Tongue (tissue), 2 donors: ENCODE results near the gene NHEJ1. TPM values are rescaled to one million over a fixed set of nuclear protein-coding genes. Genes with fewer than 3 reads are reported as not detected.
A peak's percentile ranks its signal among the peaks of the same experiment; 100 is the strongest.

Experiments used
- DNase-seq: peaks from one replicate; pipeline ENCODE4 v3.0.0-alpha.2; 2015
- total RNA-seq: library from RNA; depleted of rRNA; stranded (reverse); fragments of >200 nt; gene quantifications from one replicate; pipeline ENCODE4 v1.2.3, GENCODE V29; 2014

NHEJ1 gene
- total RNA-seq, 1 donor from 2014 or later = 12.8 TPM

GRCh38 chr2:219123356-219124135, 37.1 kb downstream of the NHEJ1 start:
- no peak for DNase-seq

DNA sequence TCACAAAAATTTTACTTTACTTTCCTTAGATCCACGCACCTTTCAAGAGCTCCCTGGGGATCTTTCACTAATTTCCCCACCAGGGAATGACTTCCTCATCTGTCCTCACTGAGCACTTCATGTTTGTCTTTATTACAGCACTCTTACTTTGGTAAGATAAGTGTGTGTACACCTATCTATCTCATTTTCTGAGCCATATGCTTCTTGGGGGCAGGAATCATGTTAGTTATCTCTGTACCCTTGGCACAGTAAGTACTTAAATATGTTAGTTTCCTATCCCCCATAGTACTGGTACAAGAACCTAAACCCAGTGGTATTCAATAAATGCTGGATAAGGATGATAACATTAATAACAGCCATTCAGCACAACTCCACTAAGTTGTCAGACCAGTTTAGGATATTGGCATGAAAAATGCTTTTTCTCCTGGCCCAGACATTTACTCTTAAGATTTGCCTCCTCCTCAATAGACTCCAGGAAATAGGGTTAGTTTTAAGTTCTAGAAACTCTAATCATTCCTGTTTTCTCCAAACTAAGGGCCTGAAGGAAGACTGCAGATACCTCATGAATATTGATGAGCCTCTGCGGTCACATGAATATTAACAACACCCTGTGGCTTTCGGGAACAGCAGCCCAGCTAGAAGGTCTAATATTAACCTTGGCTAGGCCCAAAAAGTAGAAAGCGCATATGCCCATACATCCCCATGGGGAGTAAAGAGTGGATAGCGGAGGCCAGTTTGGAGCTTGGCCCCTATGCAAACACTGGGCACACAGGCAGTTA, 38.2 kb downstream of the NHEJ1 start:
- DNase-seq = no peak

DNA sequence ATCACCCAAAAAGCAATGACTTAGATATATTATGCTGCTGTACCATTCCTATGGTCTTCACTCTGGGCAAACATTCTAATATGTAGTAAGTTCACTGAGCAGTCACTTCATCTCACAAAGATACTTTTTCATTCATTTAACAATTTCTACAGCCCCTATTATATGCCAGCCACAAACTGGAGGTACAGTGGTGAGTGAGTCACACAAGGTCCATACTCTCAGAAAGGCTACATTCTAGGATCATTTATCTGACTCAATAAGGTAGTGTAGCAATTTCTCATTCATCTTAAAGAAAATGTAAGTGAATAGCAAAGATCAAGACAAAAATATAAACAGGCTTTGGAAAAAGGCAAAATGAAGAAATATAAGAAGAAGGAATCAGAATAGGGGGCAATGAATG, 40.5 kb downstream of the NHEJ1 start:
- no peak for DNase-seq

- peak; percentile 79 for DNase-seq
Observed at GRCh38 chr2:219119422-219120043, 41.1 kb downstream of the NHEJ1 start.

DNA sequence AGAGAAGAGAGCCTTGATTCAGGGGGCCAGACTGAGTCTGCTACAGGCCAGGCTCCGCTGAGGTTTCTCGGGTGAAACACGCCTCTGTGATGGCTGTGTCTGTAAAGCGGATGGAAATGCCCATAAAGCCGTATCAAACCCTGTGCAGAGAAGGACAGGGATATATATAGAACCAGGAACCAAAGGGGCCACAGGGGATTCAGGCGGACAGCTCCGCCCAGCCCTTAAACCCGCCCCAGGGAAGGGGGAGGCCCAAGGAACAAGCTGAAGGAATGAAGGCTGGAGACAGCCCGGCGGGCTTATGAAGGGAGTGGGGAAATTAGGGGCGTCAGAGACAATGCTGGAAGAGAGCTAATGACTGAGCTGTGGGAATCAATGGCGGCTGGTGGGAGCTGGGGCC, 42.1 kb downstream of the NHEJ1 start:
- peak; percentile 10 for DNase-seq

GRCh38 chr2:219116776-219117646, 43.6 kb downstream of the NHEJ1 start:
- DNase-seq = no peak

DNA sequence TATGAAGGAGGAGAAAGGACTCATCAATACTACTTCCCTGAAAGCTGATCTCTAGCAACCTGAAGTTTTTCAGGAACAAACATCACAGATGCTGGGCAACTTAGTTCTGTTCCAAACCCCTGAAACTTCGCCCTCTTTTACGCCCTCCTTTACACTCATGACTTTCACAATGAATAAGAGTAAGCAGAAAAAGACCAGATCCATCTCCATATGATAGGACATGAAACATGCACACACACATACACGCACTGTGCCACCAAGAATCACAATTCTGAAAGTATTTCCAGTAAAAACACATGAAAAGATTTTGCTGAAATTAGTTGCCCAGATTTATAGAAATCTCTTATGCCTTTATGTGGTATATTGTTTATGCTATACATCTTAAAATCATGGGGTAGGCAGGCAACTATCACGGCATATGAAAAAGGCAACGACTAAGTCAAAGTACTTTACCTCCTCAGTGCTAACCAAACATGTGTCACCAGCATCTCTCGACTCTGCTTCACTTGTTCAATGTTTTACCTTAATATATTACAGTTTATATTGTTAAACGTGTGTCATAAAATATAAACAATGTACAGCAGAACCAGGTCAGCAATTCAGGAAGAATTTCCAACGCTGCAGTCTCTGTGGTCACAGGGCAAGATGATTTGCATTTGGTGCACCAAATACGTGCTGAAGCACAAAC, 47.8 kb downstream of the NHEJ1 start:
- DNase-seq = no peak

GRCh38 chr2:219112062-219112406, 48.6 kb downstream of the NHEJ1 start:
- no peak for DNase-seq

DNA sequence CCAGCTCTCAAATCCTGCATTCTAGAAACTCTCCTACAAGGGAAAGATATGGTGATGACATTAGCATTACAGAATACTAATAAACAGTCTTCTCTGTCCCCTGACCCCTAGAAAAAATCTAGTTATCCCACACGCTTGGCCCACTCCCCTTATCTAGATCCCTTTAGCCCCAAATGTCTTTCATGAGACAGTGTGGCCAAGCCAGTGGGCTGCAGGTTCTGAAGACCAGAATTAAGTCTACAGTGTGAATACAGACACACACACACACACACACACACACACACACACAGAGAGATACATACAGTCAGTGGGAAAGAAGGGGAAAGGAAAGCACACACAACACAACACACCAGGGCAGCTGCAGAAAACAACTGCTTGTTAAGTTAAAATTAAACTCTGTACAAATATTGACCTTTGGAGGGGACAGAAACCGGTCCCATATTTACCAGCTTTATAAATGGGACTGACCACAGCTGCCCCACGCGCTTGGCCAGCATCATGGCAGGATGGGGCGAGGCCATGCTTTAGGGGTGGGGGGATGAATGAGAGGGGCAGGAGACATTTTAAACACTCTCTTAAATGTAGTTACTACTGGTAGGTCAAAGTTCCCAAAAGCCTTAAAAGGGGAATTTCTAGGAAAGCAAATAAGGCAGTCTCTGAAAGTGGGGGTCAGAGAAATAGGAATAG, 49.1 kb downstream of the NHEJ1 start:
- DNase-seq = no peak

DNA sequence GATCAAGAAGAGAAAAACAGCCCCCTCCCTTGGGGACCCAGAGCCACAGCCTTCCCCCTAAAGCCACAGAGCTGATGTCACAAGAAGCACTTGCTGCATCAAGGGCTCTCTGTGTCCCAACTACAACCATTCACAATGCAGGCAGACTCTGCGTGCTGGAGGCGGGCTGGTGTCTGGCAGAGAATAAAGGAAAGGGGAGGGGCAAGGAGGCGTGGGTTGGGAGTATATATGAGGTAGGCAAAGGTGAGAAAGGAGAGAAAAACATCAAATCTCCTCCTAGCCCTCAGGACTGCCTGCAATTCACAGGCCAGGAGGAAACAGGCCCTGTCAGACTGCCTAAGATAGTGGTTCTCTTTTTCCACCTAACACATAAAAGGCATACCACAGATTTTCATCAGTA, 51.1 kb downstream of the NHEJ1 start:
- DNase-seq = no peak

DNA sequence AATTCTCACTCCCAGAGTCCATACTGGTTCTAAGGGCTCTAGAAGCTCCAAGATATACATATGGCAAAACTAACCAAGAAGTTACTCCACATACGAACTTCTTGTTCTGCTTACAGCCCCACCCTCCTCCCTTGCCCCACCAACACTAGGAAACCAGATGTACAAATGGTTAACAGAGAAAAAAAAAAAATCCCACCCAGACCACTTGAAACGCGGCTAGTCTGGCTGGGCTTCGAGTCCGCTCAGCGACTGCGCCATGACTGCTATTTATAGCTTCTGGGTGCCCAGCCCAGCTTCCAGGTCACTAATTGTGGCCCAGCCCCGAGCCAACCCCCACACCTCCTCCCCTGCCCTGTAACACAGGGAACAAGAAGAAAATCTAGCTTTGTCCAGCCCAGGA, 52.9 kb downstream of the NHEJ1 start:
- no peak for DNase-seq

- DNase-seq = no peak
Observed at GRCh38 chr2:219106251-219106650, 54.4 kb downstream of the NHEJ1 start.

DNA sequence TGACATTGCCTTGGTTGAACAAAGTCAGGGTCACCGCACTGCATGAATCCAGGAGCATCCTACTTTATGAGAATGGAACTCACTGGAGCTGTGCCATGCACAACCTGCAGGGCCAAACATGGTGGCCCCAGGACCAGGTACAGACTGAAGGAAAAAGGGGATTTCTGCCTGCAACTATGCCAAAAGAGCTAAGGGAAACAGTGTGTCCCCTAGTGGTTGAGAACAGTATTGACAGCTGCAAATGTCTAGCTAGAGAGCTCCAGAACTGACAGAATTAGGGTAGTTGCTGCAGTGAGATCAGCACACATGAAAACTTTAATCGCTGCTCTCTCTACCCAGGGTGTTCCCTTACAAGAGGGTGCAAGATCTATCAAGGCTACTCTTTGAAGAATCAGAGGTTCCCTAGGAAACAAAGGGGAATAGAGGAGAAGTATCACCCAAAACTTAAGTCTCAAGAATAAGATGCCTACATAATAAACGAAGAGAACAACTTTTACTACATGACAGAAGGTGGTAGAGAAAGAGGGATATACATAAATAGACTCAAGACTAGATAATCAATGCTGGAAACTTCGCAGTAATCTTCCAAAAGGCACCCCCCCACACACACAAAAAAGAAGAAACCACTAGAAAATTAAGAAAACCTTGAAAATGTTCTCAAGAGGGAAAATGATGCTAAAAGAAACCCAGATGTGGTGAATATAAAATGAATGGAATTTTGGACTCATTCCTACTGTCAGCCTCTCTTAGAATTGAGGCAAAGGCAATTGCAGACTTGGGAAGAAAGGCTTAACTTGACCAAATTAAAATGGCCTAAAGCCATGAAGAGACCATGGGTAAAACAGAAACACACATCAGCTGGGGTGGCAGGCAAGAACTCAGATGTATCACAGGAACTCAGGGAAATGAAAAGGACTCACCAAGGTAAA, 56.2 kb downstream of the NHEJ1 start:
- DNase-seq = peak; percentile 20

GRCh38 chr2:219099329-219099728, 61.3 kb downstream of the NHEJ1 start:
- DNase-seq = no peak

- no peak for DNase-seq
Observed at GRCh38 chr2:219095406-219095935, 65.1 kb downstream of the NHEJ1 start.

- DNase-seq = no peak
Observed at GRCh38 chr2:219094171-219094570, 66.4 kb downstream of the NHEJ1 start.

DNA sequence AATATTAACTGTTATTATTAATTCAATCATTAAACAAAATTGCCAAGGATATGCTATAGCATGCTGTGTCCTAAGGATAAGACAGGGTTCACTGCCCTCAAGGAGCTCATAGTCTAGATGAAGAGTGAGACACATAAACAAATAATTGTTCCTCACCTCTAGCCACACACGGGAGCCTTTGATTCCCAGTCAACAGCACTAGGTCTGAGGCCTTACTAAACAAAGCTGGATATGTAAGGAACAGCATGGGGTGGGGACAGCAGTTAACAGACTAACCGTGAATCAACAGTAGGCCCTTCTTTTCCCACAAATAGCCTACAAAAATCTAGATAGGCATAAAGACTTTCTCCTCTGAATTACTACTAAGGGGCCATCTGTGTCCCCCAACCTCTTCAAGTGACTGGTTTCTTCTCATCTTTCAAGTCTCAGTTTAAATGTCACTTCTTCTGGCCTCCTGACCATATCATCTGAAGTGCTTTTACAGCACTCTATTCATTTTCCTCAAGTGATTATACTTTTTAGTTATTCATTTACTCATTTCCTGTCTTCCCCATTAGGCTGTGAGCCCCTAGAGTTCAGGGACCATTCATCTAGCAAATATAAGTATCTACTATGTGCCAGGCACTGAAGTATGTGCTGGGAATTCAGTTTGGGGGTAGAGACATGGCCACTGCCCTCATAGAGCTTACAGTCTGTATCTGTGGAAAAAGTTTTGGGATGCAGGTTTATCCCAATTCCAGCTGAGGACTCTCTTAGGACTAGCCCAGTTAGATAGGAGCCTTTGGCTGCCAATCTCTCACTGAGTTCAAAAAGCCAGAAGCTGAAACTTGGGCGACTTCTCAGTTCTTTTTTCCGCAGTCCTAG, 69.9 kb downstream of the NHEJ1 start:
- DNase-seq = no peak

DNA sequence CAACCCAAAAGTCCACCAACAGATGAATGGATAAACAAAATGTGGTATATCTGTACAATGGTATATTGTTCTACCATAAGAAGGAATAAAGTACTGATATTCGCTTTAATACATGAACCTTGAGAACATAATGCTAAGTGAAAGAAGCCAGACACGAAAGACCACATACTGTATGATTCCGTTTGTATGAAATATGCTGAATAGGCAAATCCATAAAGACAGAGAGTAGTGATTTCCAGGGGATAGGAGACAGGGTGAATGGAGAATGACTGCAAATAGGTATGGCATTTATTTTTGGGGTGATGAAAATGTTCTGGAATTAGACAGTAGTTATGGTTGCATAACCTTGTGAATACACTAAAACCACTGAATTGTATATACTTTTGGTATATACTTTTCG, 71.3 kb downstream of the NHEJ1 start:
- DNase-seq = no peak

DNA sequence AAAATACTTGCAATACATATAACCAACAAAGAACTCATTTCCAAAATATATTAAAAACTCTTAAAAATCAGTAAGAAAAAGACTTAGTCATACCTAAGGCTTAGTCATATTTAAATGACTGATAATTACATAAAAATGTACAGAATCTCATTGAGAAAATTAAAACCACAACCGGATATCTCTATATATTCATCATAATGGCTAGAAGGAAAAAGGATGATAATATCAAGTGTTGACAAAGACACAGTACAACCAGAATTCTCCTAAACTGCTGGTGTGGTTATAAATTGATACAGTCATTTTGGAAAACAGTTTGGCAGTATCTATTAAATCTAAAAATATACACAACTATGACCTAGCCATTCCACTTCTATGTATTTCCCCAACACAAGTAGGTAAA, 72.8 kb downstream of the NHEJ1 start:
- DNase-seq = no peak
